Vagina (tissue), 2 donors: ENCODE data around the gene LDLRAD4.

ENCODE experiments used
- POLR2A ChIP-seq, 2 donors: fragments of 450-650 bp; IDR thresholded peaks; one replicate each; pipeline ENCODE4 v1.6.1; 2017; ENCODE audit warnings: antibody characterized with exemption in 2 of 2, mild to moderate bottlenecking in 2 of 2, moderate library complexity in 2 of 2
- TF ChIP-seq, protein P1 (sequence below), 3 experiments: fragments of 450-650 bp in 2 of 3; fragments of 200-600 bp in 1 of 3; sonication (generic) in 1 of 3; IDR thresholded peaks; one replicate each; pipeline ENCODE4 v1.5.1; 2017 to 2019; ENCODE audit warnings: antibody characterized with exemption in 3 of 3, mild to moderate bottlenecking in 2 of 3, moderate library complexity in 2 of 3

DNA sequence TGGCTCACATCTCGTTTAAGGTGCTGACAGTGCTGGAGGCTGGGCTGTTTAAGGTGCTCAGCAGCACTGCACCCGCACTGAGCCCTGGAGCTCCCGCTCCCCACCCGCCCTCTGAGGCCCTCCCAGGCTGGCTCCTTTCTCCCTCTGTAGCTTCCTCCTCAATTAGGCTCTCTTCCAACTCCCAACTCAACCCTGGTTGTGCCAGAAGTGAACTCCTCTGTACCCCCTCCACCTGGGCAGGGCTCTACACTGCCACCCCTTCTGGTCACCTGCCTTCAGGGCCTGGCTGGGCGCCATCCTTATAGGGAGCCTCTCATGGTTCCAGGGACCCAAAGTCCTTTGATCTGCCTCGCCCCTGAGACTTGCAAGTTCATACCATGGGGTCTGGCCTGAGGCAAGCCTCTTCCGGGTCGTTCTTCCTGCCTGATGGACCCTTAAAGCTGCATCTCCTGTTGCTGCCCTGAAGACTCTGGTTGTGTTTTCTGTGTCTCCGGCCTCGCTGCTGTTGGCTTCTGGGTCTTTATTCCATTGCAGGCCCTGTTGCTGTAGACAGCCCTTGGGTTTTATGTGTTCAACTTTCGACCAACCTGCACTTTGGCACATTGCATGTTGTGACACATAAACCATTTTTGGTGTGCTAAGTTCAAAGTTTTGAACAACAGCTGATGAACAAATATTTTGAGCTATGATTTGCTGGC is 199.6 kb downstream of the LDLRAD4 start:
- TF ChIP-seq, protein P1, sequence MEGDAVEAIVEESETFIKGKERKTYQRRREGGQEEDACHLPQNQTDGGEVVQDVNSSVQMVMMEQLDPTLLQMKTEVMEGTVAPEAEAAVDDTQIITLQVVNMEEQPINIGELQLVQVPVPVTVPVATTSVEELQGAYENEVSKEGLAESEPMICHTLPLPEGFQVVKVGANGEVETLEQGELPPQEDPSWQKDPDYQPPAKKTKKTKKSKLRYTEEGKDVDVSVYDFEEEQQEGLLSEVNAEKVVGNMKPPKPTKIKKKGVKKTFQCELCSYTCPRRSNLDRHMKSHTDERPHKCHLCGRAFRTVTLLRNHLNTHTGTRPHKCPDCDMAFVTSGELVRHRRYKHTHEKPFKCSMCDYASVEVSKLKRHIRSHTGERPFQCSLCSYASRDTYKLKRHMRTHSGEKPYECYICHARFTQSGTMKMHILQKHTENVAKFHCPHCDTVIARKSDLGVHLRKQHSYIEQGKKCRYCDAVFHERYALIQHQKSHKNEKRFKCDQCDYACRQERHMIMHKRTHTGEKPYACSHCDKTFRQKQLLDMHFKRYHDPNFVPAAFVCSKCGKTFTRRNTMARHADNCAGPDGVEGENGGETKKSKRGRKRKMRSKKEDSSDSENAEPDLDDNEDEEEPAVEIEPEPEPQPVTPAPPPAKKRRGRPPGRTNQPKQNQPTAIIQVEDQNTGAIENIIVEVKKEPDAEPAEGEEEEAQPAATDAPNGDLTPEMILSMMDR (IDR thresholded peaks at IDR 0.05): no peak
- TF ChIP-seq POLR2A (IDR thresholded peaks at IDR 0.05): no peak
